Measurements from ENCODE around the gene SBF2. TPM values are rescaled to one million over a fixed set of nuclear protein-coding genes. Genes with fewer than 3 reads are reported as not detected.

The SBF2 gene
- total RNA-seq, 4 donors from 2014 or later: 20.6 to 48.6 (median 26.0) TPM

DNA sequence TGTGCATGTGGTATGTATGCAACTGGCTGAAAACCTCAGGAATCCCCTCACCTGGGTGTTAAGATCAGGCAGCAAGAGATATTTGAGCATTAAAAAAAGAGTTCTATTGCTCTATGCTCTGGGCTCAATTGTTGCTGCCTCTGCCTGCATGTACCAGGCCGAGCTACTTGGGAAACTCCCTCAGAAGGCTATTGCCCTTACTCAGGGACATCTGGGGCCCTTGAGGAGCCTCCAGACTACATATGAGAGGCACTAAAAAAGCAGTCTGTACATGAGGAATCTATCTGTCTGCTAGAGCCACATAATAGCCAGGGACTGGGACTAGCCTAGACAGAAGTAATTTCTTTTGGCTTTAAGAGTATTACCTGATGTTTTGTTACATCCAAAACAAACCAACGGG, 510.0 kb downstream of the SBF2 start:
- no peaks in the 10 kb centered on the region for H3K9me3 ChIP-seq
- intact Hi-C loops (cut with DNase I): no loop called here
- H3K27ac ChIP-seq: no peak overlapping the region
- H3K27me3 ChIP-seq: no peaks in the 10 kb centered on the region
- 83 to 92% methylated on average over 1 to 2 of the region's 2 CpGs for WGBS, 2 donors
- no peak for DNase-seq
- no peak for TF ChIP-seq POLR2A (IDR thresholded peaks at IDR 0.05)
- TF ChIP-seq CTCF (IDR thresholded peaks at IDR 0.05): no peak
- peaks cover 0 to 8% (median 0%) of the 10 kb centered on the region in 3 donors for H3K4me1 ChIP-seq
- no peak overlapping the region for H3K4me3 ChIP-seq
- peaks cover 0 to 98% (median 11%) of the 10 kb centered on the region in 3 donors for H3K36me3 ChIP-seq

- Histone ChIP-seq H3K4me1 (no peaks in the 10 kb centered on the region), H3K9me3 (no peaks in the 10 kb centered on the region), H3K27me3 (no peaks in the 10 kb centered on the region), H3K4me3 (no peak overlapping the region), H3K27ac (no peak overlapping the region), H3K36me3 (peaks cover 0 to 92% (median 5%) of the 10 kb centered on the region in 3 donors)
- DNase-seq: no peak
- 91 to 100% methylated on average over 4 of the region's 4 CpGs for WGBS, 2 donors
- intact Hi-C loops (cut with DNase I): no loop called here
- TF ChIP-seq CTCF (IDR thresholded peaks at IDR 0.05): no peak
- no peak for TF ChIP-seq POLR2A (IDR thresholded peaks at IDR 0.05)
Measured at GRCh38 chr11:9780929-9781328, 513.1 kb downstream of the SBF2 start.

- no peak for DNase-seq
- peaks cover 0 to 58% (median 5%) of the 10 kb centered on the region in 3 donors for H3K36me3 ChIP-seq
- no peak overlapping the region for H3K4me3 ChIP-seq
- 71 to 92% methylated on average over 3 to 5 of the region's 5 CpGs for WGBS, 2 donors
- H3K27me3 ChIP-seq: no peaks in the 10 kb centered on the region
- H3K27ac ChIP-seq: no peak overlapping the region
- TF ChIP-seq CTCF (IDR thresholded peaks at IDR 0.05) (no peak), POLR2A (IDR thresholded peaks at IDR 0.05) (no peak)
- H3K4me1 ChIP-seq: peaks cover 7 to 15% (median 10%) of the 10 kb centered on the region in 3 donors
- no peaks in the 10 kb centered on the region for H3K9me3 ChIP-seq
- intact Hi-C loops (cut with DNase I): no loop called here
Measured at GRCh38 chr11:9777525-9777924, 516.5 kb downstream of the SBF2 start.

DNA sequence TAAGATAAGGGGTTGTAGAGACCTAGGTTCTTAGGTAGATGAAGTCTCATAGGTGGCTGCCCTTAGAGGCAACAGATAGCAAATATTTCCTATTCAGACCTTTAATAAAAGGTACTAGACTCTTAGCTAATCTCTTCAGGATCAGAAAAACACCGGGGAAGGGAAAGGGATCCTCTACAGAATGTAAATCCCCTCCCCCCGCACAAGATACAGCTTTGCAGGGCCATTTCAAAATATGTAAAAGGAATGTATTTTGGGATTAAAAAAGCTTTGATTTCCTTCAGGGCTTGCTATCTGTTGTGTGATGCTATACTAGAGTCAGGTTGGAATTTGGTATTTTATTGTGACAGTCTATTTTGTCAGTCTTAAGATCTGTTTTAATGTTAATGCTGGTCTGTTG, 517.0 kb downstream of the SBF2 start:
- no peak for DNase-seq
- no peak for TF ChIP-seq CTCF (IDR thresholded peaks at IDR 0.05)
- TF ChIP-seq POLR2A (IDR thresholded peaks at IDR 0.05): no peak
- Histone ChIP-seq H3K4me3 (no peak overlapping the region), H3K27ac (no peak overlapping the region), H3K36me3 (peaks cover 0 to 55% (median 5%) of the 10 kb centered on the region in 3 donors), H3K4me1 (peaks cover 7 to 15% (median 10%) of the 10 kb centered on the region in 3 donors), H3K27me3 (no peaks in the 10 kb centered on the region), H3K9me3 (no peaks in the 10 kb centered on the region)
- intact Hi-C loops (cut with DNase I): no loop called here
- WGBS, 2 donors: 77 to 83% methylated on average over 2 of the region's 2 CpGs

- DNase-seq: no peak
- H3K36me3 ChIP-seq: peaks cover 0 to 46% (median 5%) of the 10 kb centered on the region in 3 donors
- H3K27me3 ChIP-seq: no peaks in the 10 kb centered on the region
- WGBS, 2 donors: 92 to 100% methylated on average over 1 of the region's 1 CpG
- intact Hi-C loops (cut with DNase I): no loop called here
- no peak for TF ChIP-seq CTCF (IDR thresholded peaks at IDR 0.05)
- no peak for TF ChIP-seq POLR2A (IDR thresholded peaks at IDR 0.05)
- H3K9me3 ChIP-seq: no peaks in the 10 kb centered on the region
- no peak overlapping the region for H3K27ac ChIP-seq
- H3K4me3 ChIP-seq: no peak overlapping the region
- peaks cover 7 to 15% (median 10%) of the 10 kb centered on the region in 3 donors for H3K4me1 ChIP-seq
Measured at GRCh38 chr11:9776203-9776602, 517.8 kb downstream of the SBF2 start.

Data from esophagus squamous epithelium (tissue), 5 donors.